Testis (tissue), 3 donors: ENCODE results near the gene CALD1. TPM values are rescaled to one million over a fixed set of nuclear protein-coding genes. Genes with fewer than 3 reads are reported as not detected.

Experiments
- DNase-seq: peaks from one replicate; pipeline ENCODE4 v3.0.0-alpha.2; 2019
- H3K27ac ChIP-seq, 2 donors: fragments of 200-600 bp; sonication (generic); one replicate each; pipeline ENCODE4 v1.5.1; 2019
- H3K27me3 ChIP-seq: fragments of 200-600 bp; sonication (generic); one replicate; pipeline ENCODE4 v1.5.1; 2019
- H3K36me3 ChIP-seq: fragments of 200-600 bp; sonication (generic); one replicate; pipeline ENCODE4 v1.5.1; 2017; ENCODE audit warnings: low read depth; ENCODE audit errors: missing control alignments
- H3K4me1 ChIP-seq: fragments of 200-600 bp; sonication (generic); one replicate; pipeline ENCODE4 v1.5.1; 2019
- H3K4me3 ChIP-seq, 2 donors: fragments of 200-600 bp; sonication (generic); one replicate each; pipeline ENCODE4 v1.5.1; 2017 to 2019
- H3K9me3 ChIP-seq: fragments of 200-600 bp; sonication (generic); one replicate; pipeline ENCODE4 v1.5.1; 2017
- POLR2A ChIP-seq: fragments of 450-650 bp; IDR thresholded peaks from one replicate; pipeline ENCODE4 v1.6.1; 2017; ENCODE audit warnings: antibody characterized with exemption, mild to moderate bottlenecking, moderate library complexity
- WGBS, 2 donors: methylation state at CpG; one replicate each; pipeline ENCODE4 v1.1.5; 2018; 5-methylcytosine and 5-hydroxymethylcytosine counted together
- intact Hi-C: fragments of 100-400 bp; cut with DNase I; formaldehyde crosslinking; loops from one replicate; pipeline ENCODE4 v1.15.1; 2023; ENCODE audit warnings: low total_unique reads
- polyA plus RNA-seq: library from polyadenylated mRNA; stranded (reverse); fragments of 350-450 nt; fragmentation: Illumina TruSeq; extraction: RNeasy Lipid Tissue Mini Kit (QIAGEN cat#74804); gene quantifications from one replicate; pipeline ENCODE4 v1.2.3, GENCODE V29; 2014; ENCODE audit warnings: low read depth, low replicate concordance; ENCODE audit not compliant: insufficient read depth
- total RNA-seq, 2 donors: library from RNA; depleted of rRNA; stranded (reverse); fragments of >200 nt; gene quantifications; one replicate each; pipeline ENCODE4 v1.2.3, GENCODE V29; 2016
- TF ChIP-seq, protein P1 (sequence below), 3 experiments: fragments of 450-650 bp in 2 of 3; fragments of 200-600 bp in 1 of 3; sonication (generic) in 1 of 3; IDR thresholded peaks; one replicate each; pipeline ENCODE4 v1.5.1; 2016 to 2019; ENCODE audit warnings: antibody characterized with exemption in 3 of 3, mild to moderate bottlenecking in 2 of 3, moderate library complexity in 1 of 3

CALD1 gene
- total and polyA plus RNA-seq, 3 donors from 2014 or later = 103 to 153 (median 135) TPM

DNA sequence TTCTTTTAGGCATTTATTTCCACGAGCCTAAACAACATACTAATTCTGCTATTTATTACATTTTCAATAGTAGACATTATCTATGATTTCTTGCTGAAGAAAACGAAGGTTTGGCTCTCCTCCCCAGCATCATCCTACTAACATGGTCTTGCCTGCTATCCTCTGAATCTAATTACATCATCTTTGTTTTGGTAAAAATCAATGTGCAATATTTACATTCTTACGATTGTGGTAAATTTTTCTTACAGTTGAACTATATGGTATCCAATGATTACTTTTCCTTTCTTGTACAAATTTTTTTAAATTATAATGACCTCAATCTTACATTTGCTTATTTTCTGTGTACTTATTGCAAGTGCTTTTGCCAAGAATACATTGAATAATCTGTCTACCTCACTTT, 7.0 kb upstream of the CALD1 start:
- Histone ChIP-seq H3K36me3 (no peaks in the 10 kb centered on the region), H3K4me1 (no peaks in the 10 kb centered on the region), H3K4me3 (no peak overlapping the region), H3K9me3 (no peaks in the 10 kb centered on the region), H3K27ac (no peak overlapping the region), H3K27me3 (no peaks in the 10 kb centered on the region)
- 71 to 88% methylated on average over 3 of the region's 3 CpGs for WGBS, 2 donors
- no peak for DNase-seq
- TF ChIP-seq, protein P1, sequence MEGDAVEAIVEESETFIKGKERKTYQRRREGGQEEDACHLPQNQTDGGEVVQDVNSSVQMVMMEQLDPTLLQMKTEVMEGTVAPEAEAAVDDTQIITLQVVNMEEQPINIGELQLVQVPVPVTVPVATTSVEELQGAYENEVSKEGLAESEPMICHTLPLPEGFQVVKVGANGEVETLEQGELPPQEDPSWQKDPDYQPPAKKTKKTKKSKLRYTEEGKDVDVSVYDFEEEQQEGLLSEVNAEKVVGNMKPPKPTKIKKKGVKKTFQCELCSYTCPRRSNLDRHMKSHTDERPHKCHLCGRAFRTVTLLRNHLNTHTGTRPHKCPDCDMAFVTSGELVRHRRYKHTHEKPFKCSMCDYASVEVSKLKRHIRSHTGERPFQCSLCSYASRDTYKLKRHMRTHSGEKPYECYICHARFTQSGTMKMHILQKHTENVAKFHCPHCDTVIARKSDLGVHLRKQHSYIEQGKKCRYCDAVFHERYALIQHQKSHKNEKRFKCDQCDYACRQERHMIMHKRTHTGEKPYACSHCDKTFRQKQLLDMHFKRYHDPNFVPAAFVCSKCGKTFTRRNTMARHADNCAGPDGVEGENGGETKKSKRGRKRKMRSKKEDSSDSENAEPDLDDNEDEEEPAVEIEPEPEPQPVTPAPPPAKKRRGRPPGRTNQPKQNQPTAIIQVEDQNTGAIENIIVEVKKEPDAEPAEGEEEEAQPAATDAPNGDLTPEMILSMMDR (IDR thresholded peaks at IDR 0.05) = no peak
- no peak for TF ChIP-seq POLR2A
- intact Hi-C loops = no loop called here

DNA sequence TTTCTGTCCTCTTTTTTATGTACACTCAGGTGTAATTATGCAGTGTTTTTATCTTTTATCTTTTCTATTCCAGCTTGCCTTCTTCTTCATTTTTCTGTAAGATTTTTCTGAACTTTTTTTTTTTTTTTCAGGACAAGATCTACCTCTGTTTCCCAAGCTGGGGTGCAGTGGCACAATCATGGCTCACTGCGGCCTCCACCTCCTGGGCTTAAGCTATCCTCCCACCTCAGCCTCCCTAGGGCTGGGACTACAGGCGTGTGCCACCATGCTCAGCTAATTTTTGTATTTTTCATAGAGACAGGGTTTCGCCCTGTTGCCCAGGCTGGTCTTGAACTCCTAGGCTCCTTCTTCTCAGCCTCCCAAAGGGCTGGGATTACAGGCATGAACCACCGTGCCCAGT, 6.3 kb upstream of the CALD1 start:
- WGBS, 2 donors = 82 to 91% methylated on average over 4 of the region's 4 CpGs
- Histone ChIP-seq H3K4me1 (no peaks in the 10 kb centered on the region), H3K27me3 (no peaks in the 10 kb centered on the region), H3K4me3 (no peak overlapping the region), H3K27ac (no peak overlapping the region), H3K36me3 (no peaks in the 10 kb centered on the region), H3K9me3 (no peaks in the 10 kb centered on the region)
- TF ChIP-seq, protein P1 (IDR thresholded peaks at IDR 0.05) = no peak
- TF ChIP-seq POLR2A = no peak
- intact Hi-C loops = no loop called here
- DNase-seq = no peak

DNA sequence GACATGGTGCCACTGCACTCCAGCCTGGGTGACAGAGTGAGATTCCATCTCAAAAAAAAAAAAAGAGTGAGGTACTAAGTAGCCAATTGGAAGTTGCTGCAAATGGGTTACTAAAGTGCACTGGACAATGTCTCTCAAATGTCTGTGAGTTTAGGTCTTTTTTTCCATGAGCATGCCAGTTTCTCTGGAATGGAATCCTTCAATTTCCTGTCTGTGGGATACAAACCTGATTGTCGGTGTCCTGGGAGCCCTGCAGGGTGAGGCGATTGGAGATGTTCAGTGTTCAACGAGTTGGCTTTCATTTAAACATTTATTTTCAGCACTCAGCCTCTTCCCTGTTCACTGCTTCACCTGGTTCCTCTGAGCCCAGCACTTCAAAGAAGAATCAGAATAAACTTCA, 5.3 kb upstream of the CALD1 start:
- no peak for DNase-seq
- Histone ChIP-seq H3K27ac (no peak overlapping the region), H3K27me3 (no peaks in the 10 kb centered on the region), H3K36me3 (no peaks in the 10 kb centered on the region), H3K4me3 (no peak overlapping the region), H3K9me3 (no peaks in the 10 kb centered on the region), H3K4me1 (peaks cover 6% of the 10 kb centered on the region)
- WGBS, 2 donors = 91 to 92% methylated on average over 3 of the region's 3 CpGs
- TF ChIP-seq, protein P1 (IDR thresholded peaks at IDR 0.05) = no peak
- no peak for TF ChIP-seq POLR2A
- intact Hi-C loops = no loop called here

DNA sequence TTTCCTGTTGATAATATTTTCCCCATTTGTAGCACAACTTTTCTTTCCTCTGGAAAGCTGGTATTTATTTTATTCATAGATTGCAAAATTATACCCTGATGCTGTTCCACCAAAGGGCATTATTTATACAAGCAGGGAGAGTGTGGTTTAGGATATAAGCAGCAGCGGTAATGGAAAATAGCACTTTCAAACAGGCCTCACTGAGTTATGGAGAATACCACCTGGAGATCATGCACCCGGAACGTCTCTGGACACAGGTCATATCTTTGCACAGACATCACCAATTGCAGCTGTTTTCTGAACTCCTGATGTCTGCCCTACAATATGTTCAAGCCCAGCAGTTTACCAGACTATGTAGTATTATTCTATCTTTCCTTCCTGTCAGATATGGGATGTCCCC, 2.0 kb upstream of the CALD1 start:
- Histone ChIP-seq H3K27ac (no peak overlapping the region), H3K36me3 (no peaks in the 10 kb centered on the region), H3K4me1 (peaks cover 12% of the 10 kb centered on the region), H3K9me3 (no peaks in the 10 kb centered on the region), H3K4me3 (no peak overlapping the region), H3K27me3 (no peaks in the 10 kb centered on the region)
- intact Hi-C loops = no loop called here
- no peak for DNase-seq
- WGBS, 2 donors = 74 to 92% methylated on average over 3 of the region's 3 CpGs
- TF ChIP-seq, protein P1 (IDR thresholded peaks at IDR 0.05) = no peak
- TF ChIP-seq POLR2A = no peak

DNA sequence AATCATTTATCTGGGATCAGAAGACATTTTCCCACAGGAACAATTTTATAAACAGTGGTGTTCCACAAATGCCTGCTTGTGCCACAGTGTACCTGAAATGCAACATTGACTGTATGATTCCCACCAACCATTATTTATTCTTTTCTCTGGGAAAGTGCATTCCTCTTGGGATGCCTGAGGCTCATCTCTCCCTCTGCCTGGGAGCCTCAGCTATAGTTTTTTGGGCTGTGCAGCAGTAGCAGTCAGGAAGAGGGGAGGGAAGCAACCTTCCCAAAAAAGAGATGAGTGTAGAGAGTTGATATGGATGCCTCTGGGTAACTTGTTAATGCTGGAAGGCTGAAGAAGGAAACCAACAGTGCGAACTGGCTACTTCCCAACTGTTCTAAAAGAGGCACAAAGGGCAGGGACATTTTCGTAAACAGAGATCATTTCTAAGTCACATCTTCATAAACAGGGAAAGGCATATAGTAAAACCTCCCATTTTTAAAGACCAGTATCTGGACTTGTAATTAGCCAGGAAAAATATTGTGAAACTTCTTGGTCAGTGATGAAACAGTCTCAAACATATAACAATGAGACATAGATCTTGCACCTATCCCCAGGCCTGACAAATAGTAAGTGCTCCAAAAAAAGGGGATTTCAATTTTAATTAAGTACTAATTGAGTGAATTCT, 1.4 kb upstream of the CALD1 start:
- H3K9me3 ChIP-seq = no peaks in the 10 kb centered on the region
- intact Hi-C loops = no loop called here
- WGBS, 2 donors = 47 to 69% methylated on average over 2 of the region's 2 CpGs
- H3K4me1 ChIP-seq = peaks cover 12% of the 10 kb centered on the region
- TF ChIP-seq POLR2A = no peak
- TF ChIP-seq, protein P1 (IDR thresholded peaks at IDR 0.05) = no peak
- H3K4me3 ChIP-seq = no peak overlapping the region
- no peak for DNase-seq
- H3K36me3 ChIP-seq = no peaks in the 10 kb centered on the region
- H3K27ac ChIP-seq = peak overlapping the region; percentile 85 to 90
- H3K27me3 ChIP-seq = no peaks in the 10 kb centered on the region
